Neural cell (in vitro differentiated cells): ENCODE measurements around the gene EPHA8. TPM values are rescaled to one million over a fixed set of nuclear protein-coding genes. Genes with fewer than 3 reads are reported as not detected.

Experiments
- H2AFZ ChIP-seq: fragments of 200-600, 300-800 bp; sonication (generic), shearing (Covaris generic); 2 replicates; pipeline ENCODE4 v1.6.0; 2014; ENCODE audit warnings: low read depth, mild to moderate bottlenecking, antibody characterized with exemption, low read length, moderate library complexity
- H3F3A ChIP-seq: fragments of 200-600 bp; shearing (Covaris generic); 2 replicates; pipeline ENCODE4 v1.6.1; 2016; ENCODE audit warnings: mild to moderate bottlenecking, moderate library complexity, mixed read lengths, antibody characterized with exemption, low read length; ENCODE audit not compliant: insufficient read depth, poor library complexity, severe bottlenecking
- H3K27ac ChIP-seq: fragments of 200-600, 300-800 bp; sonication (generic), shearing (Covaris generic); 2 replicates; pipeline ENCODE4 v1.5.1; 2014; ENCODE audit warnings: mild to moderate bottlenecking, low read length, moderate library complexity
- H3K27me3 ChIP-seq: fragments of 300-800, 200-600 bp; sonication (generic), shearing (Covaris generic); 2 replicates; pipeline ENCODE4 v1.6.0; 2014; ENCODE audit warnings: mild to moderate bottlenecking, low read depth, low read length, moderate library complexity; ENCODE audit not compliant: insufficient read depth
- H3K36me3 ChIP-seq: fragments of 300-800, 200-600 bp; sonication (generic), shearing (Covaris generic); 2 replicates; pipeline ENCODE4 v1.5.1; 2014; ENCODE audit warnings: mild to moderate bottlenecking, antibody characterized with exemption, low read length, moderate library complexity; ENCODE audit not compliant: insufficient read depth
- H3K4me2 ChIP-seq: fragments of 300-800, 200-600 bp; sonication (generic), shearing (Covaris generic); 2 replicates; pipeline ENCODE4 v1.6.0; 2014; ENCODE audit warnings: mild to moderate bottlenecking, low read length
- H3K4me3 ChIP-seq: fragments of 300-800, 200-600 bp; sonication (generic), shearing (Covaris generic); 2 replicates; pipeline ENCODE4 v1.5.1; 2014; ENCODE audit warnings: mild to moderate bottlenecking, low read length, moderate library complexity
- H3K79me2 ChIP-seq: fragments of 200-600 bp; shearing (Covaris generic); replicated peaks from 2 replicates; pipeline ENCODE4 v1.6.0; 2014; ENCODE audit warnings: mild to moderate bottlenecking, low read length, moderate library complexity; ENCODE audit not compliant: insufficient read depth
- H3K9ac ChIP-seq: fragments of 300-800, 200-600 bp; sonication (generic), shearing (Covaris generic); 2 replicates; pipeline ENCODE4 v1.6.1; 2016; ENCODE audit warnings: mild to moderate bottlenecking, low read length, mixed read lengths
- H3K9me2 ChIP-seq: fragments of 200-600 bp; shearing (Covaris generic); 2 replicates; pipeline ENCODE4 v1.6.1; 2016; ENCODE audit warnings: mild to moderate bottlenecking, low read length, mixed read lengths; ENCODE audit not compliant: insufficient read depth
- H3K9me3 ChIP-seq: fragments of 200-600, 300-800 bp; sonication (generic), shearing (Covaris generic); 2 replicates; pipeline ENCODE4 v1.6.1; 2016; ENCODE audit warnings: mild to moderate bottlenecking, mixed run types, low read length, moderate library complexity, mixed read lengths
- H4K20me1 ChIP-seq: fragments of 200-600 bp; shearing (Covaris generic); 2 replicates; pipeline ENCODE4 v1.6.1; 2016; ENCODE audit warnings: mild to moderate bottlenecking, mixed run types; ENCODE audit not compliant: insufficient read depth
- CTCF ChIP-seq: fragments of 450-650 bp; IDR thresholded peaks from 2 replicates; pipeline ENCODE4 v1.5.1; 2014; ENCODE audit warnings: antibody characterized with exemption, mild to moderate bottlenecking, moderate library complexity; ENCODE audit not compliant: poor library complexity, severe bottlenecking
- EP300 ChIP-seq: fragments of 450-650 bp; conservative IDR thresholded peaks from 2 replicates; pipeline ENCODE4 v1.6.1; 2014; ENCODE audit warnings: antibody characterized with exemption, mild to moderate bottlenecking, moderate library complexity; ENCODE audit not compliant: poor library complexity, severe bottlenecking
- EZH2 ChIP-seq: fragments of 200-600, 300-800 bp; shearing (Covaris generic), sonication (generic); IDR thresholded peaks from 2 replicates; pipeline ENCODE4 v1.6.1; 2014; ENCODE audit warnings: antibody characterized with exemption, low read length, borderline replicate concordance, mild to moderate bottlenecking; ENCODE audit not compliant: insufficient read depth, poor library complexity, severe bottlenecking
- MXI1 ChIP-seq: fragments of 450-650 bp; conservative IDR thresholded peaks from 2 replicates; pipeline ENCODE4 v1.6.1; 2014; ENCODE audit warnings: antibody characterized with exemption, mild to moderate bottlenecking; ENCODE audit not compliant: poor library complexity, severe bottlenecking
- POLR2AphosphoS5 ChIP-seq: IDR thresholded peaks from 2 replicates; pipeline ENCODE4 v1.6.1; 2012
- RAD21 ChIP-seq: fragments of 450-650 bp; conservative IDR thresholded peaks from 2 replicates; pipeline ENCODE4 v1.6.1; 2014; ENCODE audit warnings: antibody characterized with exemption, mild to moderate bottlenecking, moderate library complexity
- REST ChIP-seq: IDR thresholded peaks from 2 replicates; pipeline ENCODE4 v1.6.1; 2012; ENCODE audit warnings: borderline replicate concordance
- SMC3 ChIP-seq: fragments of 450-650 bp; conservative IDR thresholded peaks from 2 replicates; pipeline ENCODE4 v1.6.1; 2014; ENCODE audit warnings: antibody characterized with exemption, mild to moderate bottlenecking, moderate library complexity; ENCODE audit not compliant: poor library complexity
- TAF1 ChIP-seq: IDR thresholded peaks from 2 replicates; pipeline ENCODE4 v1.6.1; 2012; ENCODE audit warnings: low read depth
- polyA plus RNA-seq: library from polyadenylated mRNA; depleted of rRNA; stranded (reverse); fragments of >200 nt; gene quantifications from 2 replicates; pipeline ENCODE4 v1.2.3, GENCODE V29; 2014

The EPHA8 gene
- polyA plus RNA-seq, 1 donor from 2014 or later: 4.7 TPM

DNA sequence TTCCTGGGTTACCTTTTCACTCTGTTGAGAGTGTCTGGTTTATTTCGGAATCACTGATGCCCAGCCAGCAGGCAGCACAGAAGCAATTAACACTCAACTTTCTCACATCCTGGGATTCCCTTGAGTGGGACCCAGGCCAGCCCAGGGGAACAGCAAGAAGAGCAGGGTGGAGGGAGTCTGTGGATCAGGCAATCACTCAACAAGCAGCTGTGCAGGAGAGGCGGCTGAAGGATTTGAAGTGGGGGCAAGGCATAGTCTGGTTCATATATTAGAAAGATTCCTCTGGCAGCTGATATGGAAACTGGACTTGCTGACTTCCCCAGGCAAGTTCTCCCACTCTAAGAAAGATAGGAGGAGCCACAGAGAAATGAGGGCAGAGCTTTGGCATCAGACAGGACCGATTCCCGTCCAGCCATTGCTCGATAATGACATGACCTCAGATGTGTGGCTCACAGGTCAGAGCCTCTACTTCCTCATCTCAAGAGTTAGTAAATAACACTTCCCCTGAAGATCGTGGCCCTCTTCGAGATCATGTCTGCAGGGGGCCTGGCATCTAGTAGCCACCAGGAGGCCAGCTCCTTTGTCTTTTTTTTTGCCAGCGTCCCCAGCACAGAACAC is 12.4 kb downstream of the EPHA8 start:
- no peak overlapping the region for H3K27ac ChIP-seq
- H3K9ac ChIP-seq: no peak overlapping the region
- no peaks in the 10 kb centered on the region for H3K36me3 ChIP-seq
- H3K4me3 ChIP-seq: no peak overlapping the region
- H2AFZ ChIP-seq: no peak overlapping the region
- TF ChIP-seq MXI1 (no peak), EZH2 (no peak), POLR2AphosphoS5 (no peak), EP300 (no peak), TAF1 (no peak)
- no peaks in the 10 kb centered on the region for H3K27me3 ChIP-seq
- H3K9me3 ChIP-seq: no peaks in the 10 kb centered on the region
- no peaks in the 10 kb centered on the region for H3K9me2 ChIP-seq
- H3F3A ChIP-seq: no peaks in the 10 kb centered on the region
- H4K20me1 ChIP-seq: no peaks in the 10 kb centered on the region
- no peak overlapping the region for H3K4me2 ChIP-seq
- H3K79me2 ChIP-seq: no peaks in the 10 kb centered on the region

DNA sequence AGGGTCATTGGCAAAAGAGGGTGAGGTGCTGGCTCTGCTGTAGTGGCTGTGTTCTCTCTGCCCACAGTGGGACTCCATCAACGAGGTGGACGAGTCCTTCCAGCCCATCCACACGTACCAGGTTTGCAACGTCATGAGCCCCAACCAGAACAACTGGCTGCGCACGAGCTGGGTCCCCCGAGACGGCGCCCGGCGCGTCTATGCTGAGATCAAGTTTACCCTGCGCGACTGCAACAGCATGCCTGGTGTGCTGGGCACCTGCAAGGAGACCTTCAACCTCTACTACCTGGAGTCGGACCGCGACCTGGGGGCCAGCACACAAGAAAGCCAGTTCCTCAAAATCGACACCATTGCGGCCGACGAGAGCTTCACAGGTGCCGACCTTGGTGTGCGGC is 12.9 kb downstream of the EPHA8 start:
- H3K9ac ChIP-seq: no peak overlapping the region
- no peaks in the 10 kb centered on the region for H3K9me2 ChIP-seq
- no peaks in the 10 kb centered on the region for H4K20me1 ChIP-seq
- H3K79me2 ChIP-seq: no peaks in the 10 kb centered on the region
- H3F3A ChIP-seq: no peaks in the 10 kb centered on the region
- no peaks in the 10 kb centered on the region for H3K36me3 ChIP-seq
- no peaks in the 10 kb centered on the region for H3K27me3 ChIP-seq
- H2AFZ ChIP-seq: no peak overlapping the region
- TF ChIP-seq EP300: no peak
- no peak for TF ChIP-seq REST
- no peak for TF ChIP-seq POLR2AphosphoS5
- no peak for TF ChIP-seq MXI1
- TF ChIP-seq SMC3: no peak
- TF ChIP-seq EZH2: no peak
- TF ChIP-seq CTCF: no peak
- no peak for TF ChIP-seq RAD21
- TF ChIP-seq TAF1: no peak
- H3K4me3 ChIP-seq: no peak overlapping the region
- no peaks in the 10 kb centered on the region for H3K9me3 ChIP-seq
- no peak overlapping the region for H3K27ac ChIP-seq
- H3K4me2 ChIP-seq: no peak overlapping the region
